Erythroblast (primary cell): ENCODE data around the gene GCLM.

Source experiments
- DNase-seq, 2 experiments: peaks; one replicate each; lab custom pipeline; 2025; lab: John Stamatoyannopoulos, UW
- GATA1 ChIP-seq: IDR thresholded peaks from 2 replicates; pipeline ENCODE4 v1.6.1; 2011; ENCODE audit warnings: low read depth, mild to moderate bottlenecking, control low read depth, low read length, moderate library complexity
- POLR2A ChIP-seq: IDR thresholded peaks from 2 replicates; pipeline ENCODE4 v1.6.1; 2011; ENCODE audit warnings: mild to moderate bottlenecking, low read length

Gene GCLM

GRCh38 chr1:93907718-93908117 is 1.5 kb downstream of the GCLM start:
- no peak for TF ChIP-seq GATA1
- no peak for TF ChIP-seq POLR2A
- peak; percentile 66 to 79 for DNase-seq

- TF ChIP-seq POLR2A (no peak), GATA1 (no peak)
- no peak for DNase-seq
These were observed 2.8 kb downstream of the GCLM start for GRCh38 chr1:93906480-93906879.

- DNase-seq: peak; percentile 21 to 36
- no peak for TF ChIP-seq POLR2A
These were observed 3.5 kb downstream of the GCLM start for GRCh38 chr1:93905734-93906133.

GRCh38 chr1:93905051-93905450 is 4.2 kb downstream of the GCLM start:
- DNase-seq: no peak
- no peak for TF ChIP-seq GATA1
- no peak for TF ChIP-seq POLR2A

- TF ChIP-seq GATA1 (no peak), POLR2A (no peak)
- no peak for DNase-seq
These were observed 5.0 kb downstream of the GCLM start for GRCh38 chr1:93904228-93904627.

GRCh38 chr1:93900723-93901504 is 8.3 kb downstream of the GCLM start:
- peak in 1 of 2 experiments; percentile 10 for DNase-seq
- TF ChIP-seq POLR2A: no peak
- TF ChIP-seq GATA1: no peak

- no peak for TF ChIP-seq POLR2A
- DNase-seq: no peak
These were observed 9.6 kb downstream of the GCLM start for GRCh38 chr1:93899543-93900207.

- TF ChIP-seq GATA1 (no peak), POLR2A (no peak)
- DNase-seq: no peak
These were observed 20.3 kb downstream of the GCLM start for GRCh38 chr1:93888900-93889299.

GRCh38 chr1:93882269-93882668 is 27.0 kb downstream of the GCLM start:
- no peak for TF ChIP-seq POLR2A
- TF ChIP-seq GATA1: no peak

GRCh38 chr1:93880731-93881130 is 28.5 kb downstream of the GCLM start:
- no peak for DNase-seq
- TF ChIP-seq GATA1: no peak
- no peak for TF ChIP-seq POLR2A

More at GRCh38 chr1:93882269-93882668, 27.0 kb downstream of the GCLM start:
- DNase-seq: no peak

- peak; percentile 91 to 92 for DNase-seq
- TF ChIP-seq GATA1 (no peak), POLR2A (peak; percentile 95)
These were observed 30.2 kb downstream of the GCLM start, which contains the start of gene DNTTIP2 for GRCh38 chr1:93878889-93879586. Gene DNTTIP2 (minus strand): TSS chr1:93879206. CDS start chr1:93879148, 58 bp downstream.

- DNase-seq: peak; percentile 89 to 94
- TF ChIP-seq GATA1 (no peak), POLR2A (no peak)
These were observed 30.7 kb downstream of the GCLM start for GRCh38 chr1:93878501-93878888.

GRCh38 chr1:93877529-93877928 is 31.7 kb downstream of the GCLM start:
- TF ChIP-seq POLR2A: no peak
- TF ChIP-seq GATA1: no peak
- no peak for DNase-seq

- TF ChIP-seq GATA1 (no peak), POLR2A (peak; percentile 17)
- no peak for DNase-seq
These were observed 33.0 kb downstream of the GCLM start for GRCh38 chr1:93876244-93876643.
